HepG2 (cell line): ENCODE results near the gene KRT40. TPM values are rescaled to one million over a fixed set of nuclear protein-coding genes. Genes with fewer than 3 reads are reported as not detected.

Source experiments
- ATAC-seq: fragments of 200-7000 bp; cut with Tn5 transposase; 3 replicates; pipeline ENCODE4 v1.9.1; 2020; ENCODE audit warnings: mild to moderate bottlenecking, moderate library complexity
- BruUV-seq: library from RNA; stranded (reverse); fragments of 400-500 nt; replicated peaks from 2 replicates; lab custom pipeline; 2021; lab: Mats Ljungman, UMichigan
- CTCF ChIA-PET: fragments of 300-600 bp; formaldehyde crosslinking; extraction: SDS; loops from one replicate; lab custom pipeline; 2021; ENCODE audit warnings: low total read pairs, inconsistent platforms, low intra/inter-chr PET ratio; lab: Yijun Ruan, JAX
- POLR2A ChIA-PET: fragments of 350-600 bp; sonication (Branson Sonifier 250); formaldehyde crosslinking; loops from one replicate; lab custom pipeline; 2020; ENCODE audit warnings: antibody characterized with exemption, inconsistent platforms; lab: Yijun Ruan, JAX
- DNase-seq: peaks from one replicate; pipeline ENCODE4 v3.0.0-alpha.2; 2015; ENCODE audit warnings: low spot score
- FAIRE-seq: peaks from 3 replicates; lab custom pipeline; 2011; peaks lifted over from hg19 to GRCh38; lab: Jason Lieb, UNC
- H2AFZ ChIP-seq: one replicate; pipeline ENCODE4 v1.6.1; 2011; ENCODE audit warnings: low read length, inconsistent platforms
- H3K27ac ChIP-seq: fragments of 300-600 bp; 3 replicates; pipeline ENCODE4 v1.8.0; 2011; ENCODE audit warnings: mixed run types, mild to moderate bottlenecking, mixed read lengths, low read length, inconsistent platforms; ENCODE audit not compliant: insufficient read depth; ENCODE audit errors: extremely low read length
- H3K27me3 ChIP-seq, 2 experiments: fragments of 200-600 bp in 1 of 2; 2 replicates in 1 of 2; 3 replicates in 1 of 2; pipeline versions ENCODE4 v1.6.0 to v1.8.0; 2011; ENCODE audit warnings: low read length in 2 of 2, mild to moderate bottlenecking in 2 of 2, moderate library complexity in 2 of 2, inconsistent platforms in 1 of 2; ENCODE audit not compliant: insufficient read depth in 2 of 2, control insufficient read depth in 1 of 2
- H3K36me3 ChIP-seq, 2 experiments: fragments of 200-600 bp in 1 of 2; replicated peaks in 1 of 2; 2 replicates in 1 of 2; 3 replicates in 1 of 2; pipeline versions ENCODE4 v1.5.1 to v1.8.0; 2011; ENCODE audit warnings: low read length in 2 of 2, inconsistent platforms in 1 of 2; ENCODE audit not compliant: insufficient read depth in 2 of 2, control insufficient read depth in 1 of 2
- H3K4me1 ChIP-seq: 2 replicates; pipeline ENCODE4 v1.5.1; 2012; ENCODE audit warnings: low read length, inconsistent platforms; ENCODE audit not compliant: insufficient read depth
- H3K4me2 ChIP-seq: 2 replicates; pipeline ENCODE4 v1.6.0; 2011; ENCODE audit warnings: low read depth, low read length, inconsistent platforms
- H3K4me3 ChIP-seq, 3 experiments: fragments of 200-600 bp in 1 of 3; sonication (generic), shearing (Covaris generic) in 1 of 3; replicated peaks in 1 of 3; 2 replicates each; pipeline ENCODE4 v1.5.1; 2011 to 2016; ENCODE audit warnings: low read length in 3 of 3, inconsistent platforms in 2 of 3, low read depth in 2 of 3, mild to moderate bottlenecking in 2 of 3, control low read depth in 1 of 3, mixed read lengths in 1 of 3; ENCODE audit not compliant: insufficient read depth in 1 of 3
- H3K79me2 ChIP-seq: one replicate; pipeline ENCODE4 v1.6.1; 2011; ENCODE audit warnings: low read length, inconsistent platforms; ENCODE audit not compliant: insufficient read depth
- H3K9ac ChIP-seq: 2 replicates; pipeline ENCODE4 v1.6.0; 2011; ENCODE audit warnings: mild to moderate bottlenecking, low read depth, low read length, inconsistent platforms; ENCODE audit not compliant: insufficient read depth
- H3K9me3 ChIP-seq: 2 replicates; pipeline ENCODE4 v1.5.1; 2012; ENCODE audit warnings: mild to moderate bottlenecking, low read length
- H4K20me1 ChIP-seq: 2 replicates; pipeline ENCODE4 v1.6.0; 2011; ENCODE audit warnings: inconsistent platforms, mild to moderate bottlenecking, low read length, moderate library complexity; ENCODE audit not compliant: insufficient read depth
- BCL3 ChIP-seq: sonication (generic); formaldehyde crosslinking; IDR thresholded peaks from 2 replicates; pipeline ENCODE4 v1.5.1; 2020; ENCODE audit warnings: mild to moderate bottlenecking, missing genetic modification reagents, moderate library complexity
- FOXP1 ChIP-seq, 2 experiments: fragments of 450-650 bp in 1 of 2; IDR thresholded peaks; 2 replicates each; pipeline ENCODE4 v1.6.1; 2017 to 2018; ENCODE audit warnings: antibody characterized with exemption in 1 of 2
- NR2F6 ChIP-seq, 2 experiments: IDR thresholded peaks; 2 replicates each; pipeline ENCODE4 v1.6.1; 2016; ENCODE audit warnings: antibody characterized with exemption in 1 of 2, mild to moderate bottlenecking in 1 of 2
- SUZ12 ChIP-seq: fragments of 150-350 bp; IDR thresholded peaks from 2 replicates; pipeline ENCODE4 v1.6.1; 2014; ENCODE audit warnings: low read depth, low read length
- TCF12 ChIP-seq, 2 experiments: fragments of 450-650 bp in 1 of 2; sonication (generic) in 1 of 2; formaldehyde crosslinking in 1 of 2; IDR thresholded peaks; 2 replicates each; pipeline versions ENCODE4 v1.6.1 to v1.8.0; 2017 to 2022; ENCODE audit warnings: antibody characterized with exemption in 1 of 2, mild to moderate bottlenecking in 1 of 2, missing genetic modification reagents in 1 of 2, moderate library complexity in 1 of 2
- ZBTB3 ChIP-seq: sonication (generic); formaldehyde crosslinking; IDR thresholded peaks from 2 replicates; pipeline ENCODE4 v1.4.0; 2020; ENCODE audit warnings: low read depth, mild to moderate bottlenecking, moderate library complexity, missing genetic modification reagents, borderline replicate concordance
- ZNF207 ChIP-seq: fragments of 450-650 bp; IDR thresholded peaks from 2 replicates; pipeline ENCODE4 v1.6.1; 2016; ENCODE audit warnings: antibody characterized with exemption, borderline replicate concordance
- ZNF446 ChIP-seq: sonication (generic); formaldehyde crosslinking; IDR thresholded peaks from 2 replicates; pipeline ENCODE4 v1.5.0; 2020; ENCODE audit warnings: mild to moderate bottlenecking, missing genetic modification reagents
- ZNF510 ChIP-seq: sonication (generic); formaldehyde crosslinking; IDR thresholded peaks from 2 replicates; pipeline ENCODE4 v1.4.0; 2020; ENCODE audit warnings: low read depth, mild to moderate bottlenecking, missing genetic modification reagents
- WGBS: methylation state at CpG from one replicate; pipeline ENCODE4 v1.1.6; 2017; ENCODE audit warnings: low lambda C conversion rate; 5-methylcytosine and 5-hydroxymethylcytosine counted together
- in situ Hi-C: cut with HindIII; loops from 2 replicates; pipeline ENCODE4 v1.10.0; 2017; ENCODE audit warnings: low pct_unique_long_range_greater_than_20kb; ENCODE audit not compliant: extremely low pct_ligation_motif_present
- intact Hi-C: fragments of 100-400 bp; cut with micrococcal nuclease; formaldehyde crosslinking; loops from one replicate; pipeline ENCODE4 v1.10.0; 2022; ENCODE audit not compliant: unreplicated experiment
- polyA plus RNA-seq, 8 experiments: library from polyadenylated mRNA; depleted of rRNA in 3 of 8; stranded (reverse) in 7 of 8; unstranded in 1 of 8; fragments of >200 nt; fragmentation: Illumina TruSeq in 4 of 8; extraction: Trizol in 4 of 8; gene quantifications; 2 replicates each; pipeline versions ENCODE4 v1.2.1 to v1.2.3, GENCODE V29; 2011 to 2016; ENCODE audit warnings: low read depth in 4 of 8, missing spikeins in 1 of 8, mixed read lengths in 1 of 8; ENCODE audit not compliant: insufficient read depth in 1 of 8
- total RNA-seq, 5 experiments: library from RNA; depleted of rRNA; stranded (reverse); fragments of >200 nt; fragmentation: Illumina TruSeq; extraction: Trizol; gene quantifications; 2 replicates each; pipeline ENCODE4 v1.2.3, GENCODE V29; 2016; ENCODE audit warnings: low read depth in 1 of 5
- TF ChIP-seq, protein P1 (sequence below): sonication (generic); formaldehyde crosslinking; IDR thresholded peaks from 2 replicates; pipeline ENCODE4 v1.5.0; 2020; ENCODE audit warnings: mild to moderate bottlenecking, missing genetic modification reagents, borderline replicate concordance
- TF ChIP-seq, protein P2 (sequence below): sonication (generic); formaldehyde crosslinking; IDR thresholded peaks from 2 replicates; pipeline ENCODE4 v1.4.0; 2020; ENCODE audit warnings: missing genetic modification reagents

The KRT40 gene
- total and polyA plus RNA-seq, 2 of the 13 experiments (the other 11 are each of a cell fraction or from before 2014, with no cell fraction given): not detected

DNA sequence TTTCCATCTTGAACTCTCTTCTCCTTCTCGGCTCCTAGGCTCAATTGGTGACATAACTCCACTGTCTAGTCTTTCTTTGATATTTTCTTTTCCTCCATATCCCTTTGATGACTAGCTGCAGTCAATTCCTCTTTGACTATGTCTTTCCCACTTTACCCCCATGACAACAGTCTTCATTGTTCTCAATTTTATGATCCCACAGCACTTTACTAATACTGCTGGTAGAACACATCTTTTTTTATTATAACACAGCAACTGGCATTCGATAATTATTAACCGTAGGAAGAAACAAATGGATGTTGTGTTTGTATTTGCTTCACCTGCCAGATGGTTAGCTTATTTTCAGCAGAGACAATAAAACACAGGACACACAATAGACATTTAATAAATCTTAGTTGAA, 8.5 kb upstream of the KRT40 start:
- DNase-seq: no peak
- no peak for FAIRE-seq
- BruUV-seq: no TSS peak
- TF ChIP-seq, protein P1, sequence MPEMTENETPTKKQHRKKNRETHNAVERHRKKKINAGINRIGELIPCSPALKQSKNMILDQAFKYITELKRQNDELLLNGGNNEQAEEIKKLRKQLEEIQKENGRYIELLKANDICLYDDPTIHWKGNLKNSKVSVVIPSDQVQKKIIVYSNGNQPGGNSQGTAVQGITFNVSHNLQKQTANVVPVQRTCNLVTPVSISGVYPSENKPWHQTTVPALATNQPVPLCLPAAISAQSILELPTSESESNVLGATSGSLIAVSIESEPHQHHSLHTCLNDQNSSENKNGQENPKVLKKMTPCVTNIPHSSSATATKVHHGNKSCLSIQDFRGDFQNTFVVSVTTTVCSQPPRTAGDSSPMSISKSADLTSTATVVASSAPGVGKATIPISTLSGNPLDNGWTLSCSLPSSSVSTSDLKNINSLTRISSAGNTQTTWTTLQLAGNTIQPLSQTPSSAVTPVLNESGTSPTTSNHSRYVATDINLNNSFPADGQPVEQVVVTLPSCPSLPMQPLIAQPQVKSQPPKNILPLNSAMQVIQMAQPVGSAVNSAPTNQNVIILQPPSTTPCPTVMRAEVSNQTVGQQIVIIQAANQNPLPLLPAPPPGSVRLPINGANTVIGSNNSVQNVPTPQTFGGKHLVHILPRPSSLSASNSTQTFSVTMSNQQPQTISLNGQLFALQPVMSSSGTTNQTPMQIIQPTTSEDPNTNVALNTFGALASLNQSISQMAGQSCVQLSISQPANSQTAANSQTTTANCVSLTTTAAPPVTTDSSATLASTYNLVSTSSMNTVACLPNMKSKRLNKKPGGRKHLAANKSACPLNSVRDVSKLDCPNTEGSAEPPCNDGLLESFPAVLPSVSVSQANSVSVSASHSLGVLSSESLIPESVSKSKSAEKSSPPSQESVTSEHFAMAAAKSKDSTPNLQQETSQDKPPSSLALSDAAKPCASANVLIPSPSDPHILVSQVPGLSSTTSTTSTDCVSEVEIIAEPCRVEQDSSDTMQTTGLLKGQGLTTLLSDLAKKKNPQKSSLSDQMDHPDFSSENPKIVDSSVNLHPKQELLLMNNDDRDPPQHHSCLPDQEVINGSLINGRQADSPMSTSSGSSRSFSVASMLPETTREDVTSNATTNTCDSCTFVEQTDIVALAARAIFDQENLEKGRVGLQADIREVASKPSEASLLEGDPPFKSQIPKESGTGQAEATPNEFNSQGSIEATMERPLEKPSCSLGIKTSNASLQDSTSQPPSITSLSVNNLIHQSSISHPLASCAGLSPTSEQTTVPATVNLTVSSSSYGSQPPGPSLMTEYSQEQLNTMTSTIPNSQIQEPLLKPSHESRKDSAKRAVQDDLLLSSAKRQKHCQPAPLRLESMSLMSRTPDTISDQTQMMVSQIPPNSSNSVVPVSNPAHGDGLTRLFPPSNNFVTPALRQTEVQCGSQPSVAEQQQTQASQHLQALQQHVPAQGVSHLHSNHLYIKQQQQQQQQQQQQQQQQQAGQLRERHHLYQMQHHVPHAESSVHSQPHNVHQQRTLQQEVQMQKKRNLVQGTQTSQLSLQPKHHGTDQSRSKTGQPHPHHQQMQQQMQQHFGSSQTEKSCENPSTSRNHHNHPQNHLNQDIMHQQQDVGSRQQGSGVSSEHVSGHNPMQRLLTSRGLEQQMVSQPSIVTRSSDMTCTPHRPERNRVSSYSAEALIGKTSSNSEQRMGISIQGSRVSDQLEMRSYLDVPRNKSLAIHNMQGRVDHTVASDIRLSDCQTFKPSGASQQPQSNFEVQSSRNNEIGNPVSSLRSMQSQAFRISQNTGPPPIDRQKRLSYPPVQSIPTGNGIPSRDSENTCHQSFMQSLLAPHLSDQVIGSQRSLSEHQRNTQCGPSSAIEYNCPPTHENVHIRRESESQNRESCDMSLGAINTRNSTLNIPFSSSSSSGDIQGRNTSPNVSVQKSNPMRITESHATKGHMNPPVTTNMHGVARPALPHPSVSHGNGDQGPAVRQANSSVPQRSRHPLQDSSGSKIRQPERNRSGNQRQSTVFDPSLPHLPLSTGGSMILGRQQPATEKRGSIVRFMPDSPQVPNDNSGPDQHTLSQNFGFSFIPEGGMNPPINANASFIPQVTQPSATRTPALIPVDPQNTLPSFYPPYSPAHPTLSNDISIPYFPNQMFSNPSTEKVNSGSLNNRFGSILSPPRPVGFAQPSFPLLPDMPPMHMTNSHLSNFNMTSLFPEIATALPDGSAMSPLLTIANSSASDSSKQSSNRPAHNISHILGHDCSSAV (CRISPR knock-in tag): no peak
- no peak for TF ChIP-seq FOXP1 (IDR thresholded peaks at IDR 0.05)
- TF ChIP-seq FOXP1 (CRISPR knock-in tag; IDR thresholded peaks at IDR 0.05): no peak
- TF ChIP-seq ZNF510 (CRISPR knock-in tag): no peak
- TF ChIP-seq, protein P2, sequence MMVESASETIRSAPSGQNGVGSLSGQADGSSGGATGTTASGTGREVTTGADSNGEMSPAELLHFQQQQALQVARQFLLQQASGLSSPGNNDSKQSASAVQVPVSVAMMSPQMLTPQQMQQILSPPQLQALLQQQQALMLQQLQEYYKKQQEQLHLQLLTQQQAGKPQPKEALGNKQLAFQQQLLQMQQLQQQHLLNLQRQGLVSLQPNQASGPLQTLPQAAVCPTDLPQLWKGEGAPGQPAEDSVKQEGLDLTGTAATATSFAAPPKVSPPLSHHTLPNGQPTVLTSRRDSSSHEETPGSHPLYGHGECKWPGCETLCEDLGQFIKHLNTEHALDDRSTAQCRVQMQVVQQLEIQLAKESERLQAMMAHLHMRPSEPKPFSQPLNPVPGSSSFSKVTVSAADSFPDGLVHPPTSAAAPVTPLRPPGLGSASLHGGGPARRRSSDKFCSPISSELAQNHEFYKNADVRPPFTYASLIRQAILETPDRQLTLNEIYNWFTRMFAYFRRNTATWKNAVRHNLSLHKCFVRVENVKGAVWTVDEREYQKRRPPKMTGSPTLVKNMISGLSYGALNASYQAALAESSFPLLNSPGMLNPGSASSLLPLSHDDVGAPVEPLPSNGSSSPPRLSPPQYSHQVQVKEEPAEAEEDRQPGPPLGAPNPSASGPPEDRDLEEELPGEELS (CRISPR knock-in tag): no peak
- no peak for TF ChIP-seq BCL3 (CRISPR knock-in tag)
- no peak for TF ChIP-seq SUZ12
- TF ChIP-seq TCF12 (IDR thresholded peaks at IDR 0.05): no peak
- no peak for TF ChIP-seq TCF12 (CRISPR knock-in tag; IDR thresholded peaks at IDR 0.05)
- TF ChIP-seq ZNF207: no peak
- no peak for TF ChIP-seq ZBTB3
- TF ChIP-seq NR2F6 (IDR thresholded peaks at IDR 0.05): no peak
- TF ChIP-seq NR2F6 (CRISPR knock-in tag; IDR thresholded peaks at IDR 0.05): no peak
- no peak for TF ChIP-seq ZNF446 (CRISPR knock-in tag)

More for the DNA sequence above, 8.5 kb upstream of the KRT40 start:
- ATAC-seq: no peak
- no peaks in the 10 kb centered on the region for H3K36me3 ChIP-seq
- H2AFZ ChIP-seq: no peak overlapping the region
- no peaks in the 10 kb centered on the region for H3K79me2 ChIP-seq
- ChIA-PET CTCF (no interaction called here), POLR2A (no interaction called here)
- H3K9ac ChIP-seq: no peak overlapping the region
- intact Hi-C loops (no loop called here), in situ Hi-C loops (no loop called here)
- H3K9me3 ChIP-seq: no peaks in the 10 kb centered on the region
- H4K20me1 ChIP-seq: no peaks in the 10 kb centered on the region
- no peak overlapping the region for H3K27ac ChIP-seq
- no peaks in the 10 kb centered on the region for H3K27me3 ChIP-seq
- H3K4me3 ChIP-seq: no peak overlapping the region
- no peak overlapping the region for H3K4me2 ChIP-seq
- H3K4me1 ChIP-seq: peaks cover 5% of the 10 kb centered on the region; the same call in 1 of the 2 replicates
- 69% methylated on average over 3 of the region's 3 CpGs for WGBS
